A549 treated with dexamethasone at 1 μM for 4 hours (cell line): ENCODE data around the gene MPP1. TPM values are rescaled to one million over a fixed set of nuclear protein-coding genes. Genes with fewer than 3 reads are reported as not detected.

ENCODE experiments used
- total RNA-seq: library from RNA; stranded (reverse); fragments of 200-300 nt; extraction: Qiagen RNA extraction; gene quantifications from 5 replicates; pipeline ENCODE4 v1.2.3, GENCODE V29; 2022

The MPP1 gene
- 15.5 to 17.3 TPM (median 16.8 TPM) in 5 replicates for total RNA-seq

DNA sequence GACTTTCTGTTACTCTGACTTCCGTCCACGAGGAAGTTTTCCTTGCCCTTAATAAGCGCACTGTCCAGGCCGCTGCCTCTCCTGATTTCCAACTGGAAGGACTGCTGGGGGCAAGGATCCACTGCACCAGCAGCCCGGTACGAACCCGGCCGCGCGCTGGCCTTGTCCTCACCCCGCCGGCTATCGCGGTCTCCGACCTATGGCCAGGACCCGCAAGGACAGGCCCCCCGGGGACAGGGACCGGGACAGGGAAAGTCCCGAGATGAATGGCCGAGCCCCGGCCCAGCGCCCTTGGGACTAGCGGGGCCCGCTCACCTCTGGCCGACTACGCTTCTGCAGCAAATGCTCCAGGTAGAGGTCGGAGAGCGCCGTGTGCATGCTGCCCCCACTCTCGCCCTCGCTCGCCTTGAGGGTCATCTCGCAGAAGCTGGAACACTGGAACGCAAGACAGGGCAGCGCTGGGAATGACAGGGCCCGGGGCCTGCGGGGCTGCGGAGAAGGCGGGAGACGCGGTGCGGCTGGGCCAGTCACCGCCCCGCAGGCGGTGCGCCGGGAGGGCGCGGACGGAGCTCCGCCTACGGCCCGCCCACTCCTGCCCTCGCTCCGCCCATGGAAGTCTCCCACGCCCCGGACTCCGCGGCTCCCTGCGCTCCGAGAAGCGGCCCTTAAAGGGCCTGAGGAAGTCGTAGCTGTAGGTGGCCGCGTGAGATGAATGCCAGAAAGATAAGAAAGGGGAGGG lies at the start of gene MPP1:
Gene MPP1 (minus strand): TSS at position 529 of the 739 bp plus-strand sequence. CDS start 112 bp downstream, at position 417.

DNA sequence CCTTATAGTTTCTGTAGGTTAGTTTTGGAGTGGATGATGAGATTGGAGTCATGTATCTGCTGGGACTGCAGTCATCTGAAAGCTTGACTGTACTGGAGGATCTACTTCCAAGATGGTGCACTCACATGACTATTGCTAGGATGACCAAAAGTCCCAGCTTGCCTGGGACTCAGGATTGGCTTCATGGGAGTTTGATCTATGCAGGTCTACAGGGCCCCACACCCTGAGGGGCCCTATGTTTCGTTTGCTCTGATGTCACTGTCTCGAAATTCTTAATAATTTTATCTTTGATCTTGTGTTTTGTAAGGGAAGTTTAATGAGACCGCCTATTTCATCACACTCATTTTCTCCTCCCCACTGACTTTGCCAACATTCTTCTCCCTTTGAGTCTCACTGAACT lies 29.3 kb upstream of the MPP1 start, which contains the start of gene SMIM9:
Gene SMIM9 (minus strand): TSS at position 101 of the 400 bp plus-strand sequence. CDS start 3,806 bp downstream, outside the sequence.

DNA sequence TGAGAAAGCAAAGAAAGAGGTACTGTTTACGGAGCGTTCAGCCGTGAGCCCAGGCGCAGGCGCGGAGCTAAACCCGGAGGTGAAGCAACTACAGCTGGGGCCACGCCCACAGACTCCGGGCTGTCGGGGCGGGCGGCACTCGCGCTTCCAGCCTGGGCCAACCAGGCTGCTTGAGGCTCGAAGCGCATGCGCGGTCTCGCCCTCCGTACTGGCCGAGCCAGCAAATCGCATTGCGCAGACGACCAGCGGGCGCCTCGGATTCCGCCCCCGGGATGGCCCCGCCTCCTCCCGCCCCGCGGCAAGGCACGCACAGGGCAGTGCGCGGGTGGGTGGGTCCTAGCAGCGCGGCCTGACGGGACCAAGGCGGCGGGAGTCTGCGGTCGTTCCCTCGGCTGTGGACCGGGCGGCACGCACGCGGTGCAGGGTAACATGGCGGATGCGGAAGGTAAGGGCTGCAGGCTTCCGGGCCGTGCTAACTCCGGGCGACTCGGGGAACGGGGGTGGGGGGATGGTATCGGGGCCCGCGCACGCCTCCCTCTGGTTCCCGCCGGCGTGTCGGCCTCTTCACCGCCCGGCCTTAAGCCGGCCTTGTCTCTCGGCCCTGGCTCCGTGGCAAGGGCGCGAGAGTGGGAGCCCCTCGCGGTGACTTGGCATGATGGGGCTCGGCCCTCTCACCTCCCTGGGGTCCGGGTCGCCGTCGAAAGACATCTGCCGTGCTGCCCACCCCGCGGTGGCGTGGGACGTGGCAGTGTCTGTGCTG lies 42.6 kb downstream of the MPP1 start, which contains the start of gene DKC1:
Gene DKC1 (plus strand): TSS at position 328 of the 760 bp plus-strand sequence. CDS start 102 bp downstream, at position 430.

DNA sequence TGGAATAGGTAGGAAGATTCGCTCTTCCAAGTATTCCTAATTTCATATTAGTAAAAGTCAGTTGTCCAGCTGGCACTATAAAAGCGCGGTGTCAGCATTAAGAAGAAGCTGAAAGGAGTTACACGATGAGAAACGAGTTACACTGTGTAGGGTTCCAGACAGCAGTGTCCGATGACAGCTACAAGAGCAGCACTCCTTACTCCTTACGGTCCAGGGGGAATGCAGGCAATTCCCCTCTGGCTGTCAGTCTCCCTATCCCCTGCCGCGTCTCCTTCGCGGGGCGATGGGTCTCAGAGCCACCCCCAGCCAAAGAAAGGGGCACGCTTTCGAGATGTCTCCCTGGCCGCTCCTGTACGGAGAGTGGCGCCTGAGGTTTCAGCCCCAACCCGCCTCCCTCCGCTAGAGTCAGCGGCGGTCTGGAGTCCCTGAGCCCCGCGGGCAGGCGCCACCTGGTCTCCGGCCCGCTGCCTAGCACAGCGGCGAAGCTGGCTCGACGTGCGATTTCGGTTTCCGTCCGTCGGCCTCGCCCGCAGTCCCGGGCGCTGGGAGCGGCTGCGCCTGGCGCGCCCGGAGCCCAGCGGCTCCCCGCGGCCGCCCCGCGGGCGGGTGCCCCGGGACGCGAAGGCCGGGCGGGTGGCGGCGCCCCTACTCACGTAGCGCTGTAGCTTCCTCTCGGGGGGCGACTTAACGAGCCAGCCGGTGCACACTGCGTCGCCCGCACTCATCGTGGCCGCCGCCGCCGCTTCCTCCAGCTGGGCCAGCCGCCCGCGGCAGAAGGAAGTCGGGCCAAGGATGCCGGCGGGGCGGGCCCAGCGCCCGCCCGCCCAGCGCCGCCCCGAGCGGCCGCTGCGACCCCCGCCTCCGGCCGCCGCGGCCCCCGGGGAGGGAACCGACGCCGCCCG lies 54.7 kb downstream of the MPP1 start, which contains the start of gene GAB3:
Gene GAB3 (minus strand): TSS at position 777 of the 902 bp plus-strand sequence. CDS start 52 bp downstream, at position 725.

Other genes with a start within 250 kb of the MPP1 start
- gene CTAG1A, start 220.4 kb downstream of the MPP1 start, total RNA-seq = not detected in 5 replicates
- gene CTAG1B, start 186.2 kb downstream of the MPP1 start, total RNA-seq = not detected in 5 replicates
- gene CTAG2, start 151.9 kb downstream of the MPP1 start, total RNA-seq = not detected in 5 replicates
- 0.41 to 1.1 TPM (median 0.90 TPM) in 5 replicates for gene GAB3, start 54.4 kb downstream of the MPP1 start, total RNA-seq
- gene DKC1, start 42.6 kb downstream of the MPP1 start, total RNA-seq = 150 to 187 TPM (median 161 TPM) in 5 replicates
- not detected in 5 replicates for gene SMIM9, start 29.2 kb upstream of the MPP1 start, total RNA-seq
- gene F8A1, start 80.9 kb upstream of the MPP1 start, total RNA-seq = 62.4 to 93.4 TPM (median 84.6 TPM) in 5 replicates
- 3.9 to 4.6 TPM (median 4.5 TPM) in 5 replicates for gene F8, start 217.2 kb upstream of the MPP1 start, total RNA-seq
- gene FUNDC2, start 221.4 kb upstream of the MPP1 start, total RNA-seq = 94.2 to 128 TPM (median 114 TPM) in 5 replicates